ENCODE results near the gene PIP5K1C. TPM values are rescaled to one million over a fixed set of nuclear protein-coding genes. Genes with fewer than 3 reads are reported as not detected.

Gene PIP5K1C
- polyA plus RNA-seq, 1 donor from 2014 or later: 7.1 TPM

DNA sequence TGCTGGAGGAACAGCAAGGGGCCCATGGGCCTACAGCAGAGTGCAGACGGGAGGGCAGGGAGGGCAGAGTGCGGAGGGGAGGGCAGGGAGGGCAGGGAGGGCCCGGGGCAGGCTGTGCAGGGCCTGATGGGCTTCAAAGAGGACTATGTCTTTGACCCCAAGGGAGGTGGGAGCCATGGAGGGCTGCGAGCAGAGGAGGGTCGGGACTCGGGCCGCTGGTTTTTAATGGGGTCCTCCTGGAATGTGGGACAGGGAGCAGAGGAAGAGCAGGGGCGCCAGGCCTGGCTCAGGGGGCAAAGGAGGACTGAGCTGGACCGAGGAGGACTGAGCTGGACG is 3.6 kb downstream of the PIP5K1C start:
- no peaks in the 10 kb centered on the region for H3K36me3 ChIP-seq (ENCODE audit: insufficient read depth, low read length)
- no peak overlapping the region for H3K4me3 ChIP-seq (ENCODE audit: low read length)
- H3F3A ChIP-seq (ENCODE audit: insufficient read depth, low read length, poor library complexity, severe bottlenecking): no peaks in the 10 kb centered on the region
- H3K9ac ChIP-seq (ENCODE audit: low read length): no peak overlapping the region
- no peak overlapping the region for H3K27ac ChIP-seq (ENCODE audit: low read length)
- no peaks in the 10 kb centered on the region for H3K9me2 ChIP-seq (ENCODE audit: insufficient read depth, low read length)
- H3K4me2 ChIP-seq (ENCODE audit: low read length): no peak overlapping the region
- peaks cover 24% of the 10 kb centered on the region for H3K79me2 ChIP-seq (replicated peaks; ENCODE audit: insufficient read depth, low read length)
- TF ChIP-seq, protein P1, sequence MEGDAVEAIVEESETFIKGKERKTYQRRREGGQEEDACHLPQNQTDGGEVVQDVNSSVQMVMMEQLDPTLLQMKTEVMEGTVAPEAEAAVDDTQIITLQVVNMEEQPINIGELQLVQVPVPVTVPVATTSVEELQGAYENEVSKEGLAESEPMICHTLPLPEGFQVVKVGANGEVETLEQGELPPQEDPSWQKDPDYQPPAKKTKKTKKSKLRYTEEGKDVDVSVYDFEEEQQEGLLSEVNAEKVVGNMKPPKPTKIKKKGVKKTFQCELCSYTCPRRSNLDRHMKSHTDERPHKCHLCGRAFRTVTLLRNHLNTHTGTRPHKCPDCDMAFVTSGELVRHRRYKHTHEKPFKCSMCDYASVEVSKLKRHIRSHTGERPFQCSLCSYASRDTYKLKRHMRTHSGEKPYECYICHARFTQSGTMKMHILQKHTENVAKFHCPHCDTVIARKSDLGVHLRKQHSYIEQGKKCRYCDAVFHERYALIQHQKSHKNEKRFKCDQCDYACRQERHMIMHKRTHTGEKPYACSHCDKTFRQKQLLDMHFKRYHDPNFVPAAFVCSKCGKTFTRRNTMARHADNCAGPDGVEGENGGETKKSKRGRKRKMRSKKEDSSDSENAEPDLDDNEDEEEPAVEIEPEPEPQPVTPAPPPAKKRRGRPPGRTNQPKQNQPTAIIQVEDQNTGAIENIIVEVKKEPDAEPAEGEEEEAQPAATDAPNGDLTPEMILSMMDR (IDR thresholded peaks at IDR 0.05; ENCODE audit: poor library complexity, severe bottlenecking): no peak
- TF ChIP-seq EZH2 (IDR thresholded peaks at IDR 0.05; ENCODE audit: borderline replicate concordance, insufficient read depth, low read length, poor library complexity, severe bottlenecking) (no peak), REST (IDR thresholded peaks at IDR 0.05; ENCODE audit: borderline replicate concordance) (no peak), RAD21 (conservative IDR thresholded peaks at IDR 0.05) (no peak), TAF1 (IDR thresholded peaks at IDR 0.05; ENCODE audit: low read depth) (no peak), MXI1 (conservative IDR thresholded peaks at IDR 0.05; ENCODE audit: poor library complexity, severe bottlenecking) (no peak)
- no peak overlapping the region for H2AFZ ChIP-seq (ENCODE audit: low read depth, low read length)
- H3K27me3 ChIP-seq (ENCODE audit: insufficient read depth, low read depth, low read length): no peaks in the 10 kb centered on the region
- no peaks in the 10 kb centered on the region for H3K9me3 ChIP-seq (ENCODE audit: low read length)
- no peaks in the 10 kb centered on the region for H4K20me1 ChIP-seq (ENCODE audit: insufficient read depth)

GRCh38 chr19:3695986-3696659 is 4.1 kb downstream of the PIP5K1C start:
- no peak for TF ChIP-seq EZH2 (IDR thresholded peaks at IDR 0.05; ENCODE audit: borderline replicate concordance, insufficient read depth, low read length, poor library complexity, severe bottlenecking)
- TF ChIP-seq MXI1 (conservative IDR thresholded peaks at IDR 0.05; ENCODE audit: poor library complexity, severe bottlenecking): no peak
- TF ChIP-seq, protein P1 (IDR thresholded peaks at IDR 0.05; ENCODE audit: poor library complexity, severe bottlenecking): no peak
- no peak for TF ChIP-seq EP300 (conservative IDR thresholded peaks at IDR 0.05; ENCODE audit: poor library complexity, severe bottlenecking)
- no peak for TF ChIP-seq TAF1 (IDR thresholded peaks at IDR 0.05; ENCODE audit: low read depth)
- no peak for TF ChIP-seq SMC3 (conservative IDR thresholded peaks at IDR 0.05; ENCODE audit: poor library complexity)
- TF ChIP-seq RAD21 (conservative IDR thresholded peaks at IDR 0.05): no peak
- no peak overlapping the region for H2AFZ ChIP-seq (ENCODE audit: low read depth, low read length)
- H3F3A ChIP-seq (ENCODE audit: insufficient read depth, low read length, poor library complexity, severe bottlenecking): no peaks in the 10 kb centered on the region
- no peaks in the 10 kb centered on the region for H3K36me3 ChIP-seq (ENCODE audit: insufficient read depth, low read length)
- H3K4me2 ChIP-seq (ENCODE audit: low read length): no peak overlapping the region
- H3K4me3 ChIP-seq (ENCODE audit: low read length): no peak overlapping the region
- H3K9ac ChIP-seq (ENCODE audit: low read length): no peak overlapping the region
- H3K9me3 ChIP-seq (ENCODE audit: low read length): no peaks in the 10 kb centered on the region
- no peaks in the 10 kb centered on the region for H3K9me2 ChIP-seq (ENCODE audit: insufficient read depth, low read length)
- H3K27me3 ChIP-seq (ENCODE audit: insufficient read depth, low read depth, low read length): no peaks in the 10 kb centered on the region
- peaks cover 24% of the 10 kb centered on the region for H3K79me2 ChIP-seq (replicated peaks; ENCODE audit: insufficient read depth, low read length)
- no peak overlapping the region for H3K27ac ChIP-seq (ENCODE audit: low read length)
- no peaks in the 10 kb centered on the region for H4K20me1 ChIP-seq (ENCODE audit: insufficient read depth)
